Measurements from ENCODE around the gene BLVRA.
"Not testable (repeated sequence)": the region's sequence is repeated elsewhere in the genome, so short reads cannot be mapped to it uniquely, and the experiment has no call there.

DNA sequence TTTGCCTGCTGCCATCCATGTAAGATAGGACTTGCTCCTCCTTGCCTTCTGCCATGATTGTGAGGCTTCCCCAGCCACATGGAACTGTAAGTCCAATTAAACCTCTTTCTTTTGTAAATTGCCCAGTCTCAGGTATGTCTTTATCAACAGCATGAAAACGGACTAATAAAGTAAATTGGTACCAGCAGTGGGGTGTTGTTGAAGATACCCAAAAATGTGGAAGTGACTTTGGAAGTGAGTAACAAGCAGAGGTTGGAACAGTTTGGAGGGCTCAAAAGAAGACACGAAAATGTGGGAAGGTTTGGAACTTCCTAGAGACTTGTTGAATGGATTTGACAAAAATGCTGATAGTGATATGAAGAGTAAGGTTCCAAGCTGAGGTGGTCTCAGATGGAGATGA lies 42.5 kb upstream of the BLVRA start:
- TF ChIP-seq CTCF (optimal IDR thresholded peaks at IDR 0.05 in 1 of 3, IDR thresholded peaks at IDR 0.05 in 1 of 3, conservative IDR thresholded peaks at IDR 0.05 in 1 of 3; ENCODE audit: extremely low read depth in 1 of 3, insufficient read depth in 2 of 3, low read length in 3 of 3); EZH2 (IDR thresholded peaks at IDR 0.05; ENCODE audit: low read length): not testable (repeated sequence)
